Body of pancreas (tissue), 4 donors: Measurements from ENCODE around the gene NRG3. TPM values are rescaled to one million over a fixed set of nuclear protein-coding genes. Genes with fewer than 3 reads are reported as not detected.

Source experiments
- ATAC-seq: fragments of 150-250 bp; one replicate; pipeline ENCODE4 v1.9.1; 2016
- DNase-seq, 4 donors: peaks; one replicate each; pipeline ENCODE4 v3.0.0-alpha.2; 2019
- H3K27ac ChIP-seq, 4 donors: fragments of 200-600 bp; sonication (generic); 1 replicate in 3 of 4; 2 replicates in 1 of 4; pipeline versions ENCODE4 v1.5.1 to v1.6.1; 2016 to 2019; ENCODE audit warnings: mild to moderate bottlenecking in 1 of 4, mixed read lengths in 1 of 4, moderate library complexity in 1 of 4
- H3K27me3 ChIP-seq, 2 donors: fragments of 200-600 bp; sonication (generic); one replicate each; pipeline ENCODE4 v1.6.0; 2016; ENCODE audit warnings: mild to moderate bottlenecking in 1 of 2
- H3K36me3 ChIP-seq, 2 donors: fragments of 200-600 bp; sonication (generic); replicated peaks in 1 of 2; 2 replicates each; pipeline ENCODE4 v1.5.1; 2016; ENCODE audit warnings: low read depth in 2 of 2; ENCODE audit not compliant: insufficient read depth in 1 of 2
- H3K4me1 ChIP-seq: fragments of 200-600 bp; sonication (generic); one replicate; pipeline ENCODE4 v1.6.0; 2016
- H3K4me3 ChIP-seq, 2 donors: fragments of 200-600 bp; sonication (generic); 1 replicate in 1 of 2; 2 replicates in 1 of 2; pipeline ENCODE4 v1.5.1; 2016 to 2019
- H3K9me3 ChIP-seq, 3 donors: fragments of 200-600 bp; sonication (generic); 1 replicate in 2 of 3; 2 replicates in 1 of 3; pipeline ENCODE4 v1.5.1; 2016
- POLR2A ChIP-seq, 3 donors: fragments of 450-650 bp; IDR thresholded peaks; one replicate each; pipeline ENCODE4 v1.6.1; 2016; ENCODE audit warnings: antibody characterized with exemption in 3 of 3, mild to moderate bottlenecking in 2 of 3
- WGBS, 2 donors: methylation state at CpG; one replicate each; pipeline ENCODE4 v1.1.5; 2017; 5-methylcytosine and 5-hydroxymethylcytosine counted together
- intact Hi-C: fragments of 100-400 bp; cut with DNase I; formaldehyde crosslinking; loops from one replicate; pipeline ENCODE4 v1.15.1; 2023
- total RNA-seq, 2 donors: library from RNA; depleted of rRNA; stranded (reverse); fragments of >200 nt; gene quantifications; one replicate each; pipeline ENCODE4 v1.1.0, GENCODE V29; 2016
- TF ChIP-seq, protein P1 (sequence below), 7 experiments: fragments of 450-650 bp in 4 of 7; fragments of 200-600 bp in 3 of 7; sonication (generic) in 3 of 7; IDR thresholded peaks; one replicate each; pipeline ENCODE4 v1.5.1; 2016 to 2019; ENCODE audit warnings: antibody characterized with exemption in 7 of 7

Gene NRG3
- total RNA-seq, 2 donors from 2014 or later = 0.26 TPM; not detected in 1

DNA sequence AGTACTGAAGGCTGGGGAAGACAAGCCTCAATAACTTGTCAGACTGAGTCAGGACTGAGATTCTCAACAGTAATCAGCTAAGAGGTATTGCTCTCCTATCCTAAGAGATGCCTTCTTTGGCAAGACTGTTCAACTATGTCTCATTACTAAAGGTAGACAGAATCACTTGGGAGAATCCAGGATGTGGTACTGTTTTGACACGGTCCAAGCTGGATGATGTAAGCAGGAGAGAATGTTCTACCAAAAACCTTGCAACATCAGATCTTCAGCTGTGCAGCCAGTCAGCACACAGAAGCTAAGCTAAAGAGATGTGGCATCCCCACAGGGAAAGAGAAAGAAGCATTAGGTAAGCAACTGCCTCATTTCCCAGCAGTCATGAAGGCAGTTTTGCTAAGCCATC lies 391.4 kb downstream of the NRG3 start:
- TF ChIP-seq, protein P1, sequence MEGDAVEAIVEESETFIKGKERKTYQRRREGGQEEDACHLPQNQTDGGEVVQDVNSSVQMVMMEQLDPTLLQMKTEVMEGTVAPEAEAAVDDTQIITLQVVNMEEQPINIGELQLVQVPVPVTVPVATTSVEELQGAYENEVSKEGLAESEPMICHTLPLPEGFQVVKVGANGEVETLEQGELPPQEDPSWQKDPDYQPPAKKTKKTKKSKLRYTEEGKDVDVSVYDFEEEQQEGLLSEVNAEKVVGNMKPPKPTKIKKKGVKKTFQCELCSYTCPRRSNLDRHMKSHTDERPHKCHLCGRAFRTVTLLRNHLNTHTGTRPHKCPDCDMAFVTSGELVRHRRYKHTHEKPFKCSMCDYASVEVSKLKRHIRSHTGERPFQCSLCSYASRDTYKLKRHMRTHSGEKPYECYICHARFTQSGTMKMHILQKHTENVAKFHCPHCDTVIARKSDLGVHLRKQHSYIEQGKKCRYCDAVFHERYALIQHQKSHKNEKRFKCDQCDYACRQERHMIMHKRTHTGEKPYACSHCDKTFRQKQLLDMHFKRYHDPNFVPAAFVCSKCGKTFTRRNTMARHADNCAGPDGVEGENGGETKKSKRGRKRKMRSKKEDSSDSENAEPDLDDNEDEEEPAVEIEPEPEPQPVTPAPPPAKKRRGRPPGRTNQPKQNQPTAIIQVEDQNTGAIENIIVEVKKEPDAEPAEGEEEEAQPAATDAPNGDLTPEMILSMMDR (IDR thresholded peaks at IDR 0.05) = no peak
- TF ChIP-seq POLR2A (IDR thresholded peaks at IDR 0.05) = no peak
- intact Hi-C loops = no loop called here
- Histone ChIP-seq H3K9me3 (no peaks in the 10 kb centered on the region), H3K4me3 (no peak overlapping the region), H3K27ac (no peak overlapping the region), H3K27me3 (no peaks in the 10 kb centered on the region), H3K4me1 (no peaks in the 10 kb centered on the region), H3K36me3 (no peaks in the 10 kb centered on the region)
- ATAC-seq = no peak
- no peak for DNase-seq
- WGBS, 2 donors = 48 to 79% methylated on average over 1 of the region's 1 CpG

DNA sequence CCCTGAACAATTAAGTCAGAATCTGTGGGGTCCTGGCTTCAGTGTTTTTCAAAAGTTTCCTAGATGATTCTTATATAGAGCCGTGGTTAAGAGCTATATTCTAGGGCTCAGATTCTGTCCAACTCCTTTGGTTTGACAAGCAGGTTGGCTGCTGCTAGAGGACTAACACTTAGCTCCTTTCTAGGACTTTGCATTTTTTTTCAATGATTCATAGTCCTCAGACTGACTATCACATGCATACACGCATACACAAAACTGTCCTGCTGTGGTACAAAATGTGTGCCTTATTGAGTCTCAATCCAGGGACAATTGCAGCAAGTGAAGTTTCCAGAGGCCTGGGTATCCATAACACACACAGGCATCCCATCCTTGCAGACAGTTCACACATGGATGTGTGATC lies 392.0 kb downstream of the NRG3 start:
- TF ChIP-seq POLR2A (IDR thresholded peaks at IDR 0.05) = no peak
- TF ChIP-seq, protein P1 (IDR thresholded peaks at IDR 0.05) = no peak
- intact Hi-C loops = no loop called here
- Histone ChIP-seq H3K27me3 (no peaks in the 10 kb centered on the region), H3K4me1 (no peaks in the 10 kb centered on the region), H3K36me3 (no peaks in the 10 kb centered on the region), H3K9me3 (no peaks in the 10 kb centered on the region), H3K27ac (no peak overlapping the region), H3K4me3 (no peak overlapping the region)
- WGBS, 2 donors = 72 to 82% methylated on average over 2 of the region's 2 CpGs
- ATAC-seq (no peak), DNase-seq (no peak)

DNA sequence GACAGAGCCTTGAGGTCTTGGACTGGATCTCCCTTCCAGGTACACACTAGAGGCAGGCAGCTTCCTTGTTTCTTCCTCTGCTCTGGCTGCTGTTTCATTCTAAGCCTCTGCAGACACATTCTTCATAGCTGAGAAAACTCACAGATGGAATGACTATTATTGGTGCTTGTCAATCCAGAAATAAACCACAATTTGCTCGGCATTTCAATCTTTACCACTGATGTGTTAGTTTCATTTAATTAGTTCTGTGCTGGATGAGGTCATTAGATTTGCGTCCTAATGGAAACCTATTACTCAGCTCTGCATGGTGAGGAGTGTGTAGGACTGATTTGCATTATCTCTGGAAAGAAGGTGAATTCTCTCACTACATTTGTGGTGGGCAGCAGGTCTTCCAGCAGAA lies 392.5 kb downstream of the NRG3 start:
- Histone ChIP-seq H3K9me3 (no peaks in the 10 kb centered on the region), H3K27me3 (no peaks in the 10 kb centered on the region), H3K36me3 (no peaks in the 10 kb centered on the region), H3K4me3 (no peak overlapping the region), H3K4me1 (no peaks in the 10 kb centered on the region), H3K27ac (no peak overlapping the region)
- no peak for TF ChIP-seq POLR2A (IDR thresholded peaks at IDR 0.05)
- TF ChIP-seq, protein P1 (IDR thresholded peaks at IDR 0.05) = no peak
- intact Hi-C loops = no loop called here
- DNase-seq (no peak), ATAC-seq (no peak)
- WGBS, 2 donors = 57 to 60% methylated on average over 2 of the region's 2 CpGs

DNA sequence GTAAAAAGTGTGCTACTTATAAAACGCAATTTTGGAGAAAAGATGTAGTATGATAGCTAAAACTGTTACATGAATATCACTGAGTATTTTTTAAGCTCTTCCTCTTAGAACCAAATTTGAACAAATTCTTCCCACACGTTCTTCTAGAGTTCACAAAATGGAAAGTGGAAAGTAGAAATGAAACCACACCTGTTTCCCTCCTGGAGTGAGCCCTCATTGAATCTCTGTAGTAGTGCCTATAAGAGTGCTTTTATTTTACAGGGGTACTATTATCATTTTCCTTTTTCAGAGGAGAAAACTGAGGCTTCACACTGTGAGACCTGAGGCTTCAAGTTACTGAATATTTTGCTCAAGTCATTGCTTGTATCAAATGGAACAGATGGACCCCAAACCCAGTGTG lies 393.0 kb downstream of the NRG3 start:
- TF ChIP-seq POLR2A (IDR thresholded peaks at IDR 0.05) = no peak
- TF ChIP-seq, protein P1 (IDR thresholded peaks at IDR 0.05) = no peak
- H3K4me1 ChIP-seq = no peaks in the 10 kb centered on the region
- 66 to 71% methylated on average over 2 of the region's 2 CpGs for WGBS, 2 donors
- H3K4me3 ChIP-seq = no peak overlapping the region
- intact Hi-C loops = no loop called here
- no peaks in the 10 kb centered on the region for H3K27me3 ChIP-seq
- H3K9me3 ChIP-seq = no peaks in the 10 kb centered on the region
- ATAC-seq (no peak), DNase-seq (no peak)
- no peak overlapping the region for H3K27ac ChIP-seq
- H3K36me3 ChIP-seq = no peaks in the 10 kb centered on the region

DNA sequence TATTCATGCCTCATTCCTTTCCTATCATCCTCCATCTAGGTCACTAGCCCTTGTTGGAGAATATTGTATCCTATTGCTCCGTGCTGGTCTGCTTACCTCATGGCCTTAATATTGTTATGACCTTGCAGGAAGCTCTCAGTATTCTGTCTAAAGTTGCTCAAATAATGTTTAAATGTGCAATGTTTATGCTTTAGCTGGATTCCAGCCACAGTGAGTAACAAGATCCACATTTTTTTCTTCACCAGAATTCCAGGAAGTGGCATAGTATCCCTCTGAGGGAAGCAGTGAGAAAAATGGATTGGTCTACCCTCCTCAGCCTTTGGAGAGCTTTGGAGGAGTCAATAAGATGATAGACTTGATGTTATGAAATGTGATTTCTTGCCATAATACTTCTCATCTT lies 402.6 kb downstream of the NRG3 start:
- H3K27ac ChIP-seq = no peak overlapping the region
- intact Hi-C loops = no loop called here
- no peak for DNase-seq
- no peaks in the 10 kb centered on the region for H3K27me3 ChIP-seq
- no peak for ATAC-seq
- H3K9me3 ChIP-seq = no peaks in the 10 kb centered on the region
- no peaks in the 10 kb centered on the region for H3K36me3 ChIP-seq
- WGBS, 2 donors = 83 to 96% methylated on average over 1 of the region's 1 CpG
- TF ChIP-seq, protein P1 (IDR thresholded peaks at IDR 0.05) = no peak
- no peak for TF ChIP-seq POLR2A (IDR thresholded peaks at IDR 0.05)
- no peak overlapping the region for H3K4me3 ChIP-seq
- H3K4me1 ChIP-seq = peaks cover 6% of the 10 kb centered on the region
